ENCODE data around the gene FMO3.
A peak's percentile ranks its signal among the peaks of the same experiment; 100 is the strongest.

Gene FMO3

GRCh38 chr1:171103862-171104261 is 13.2 kb downstream of the FMO3 start:
- no peak for DNase-seq (ENCODE audit: low spot score)
- H3K4me3 ChIP-seq: no peak overlapping the region
- TF ChIP-seq CTCF (IDR thresholded peaks at IDR 0.05): no peak
- H3K27ac ChIP-seq: no peak overlapping the region

GRCh38 chr1:171107262-171107940 is 16.7 kb downstream of the FMO3 start:
- TF ChIP-seq CTCF (IDR thresholded peaks at IDR 0.05): no peak
- DNase-seq (ENCODE audit: low spot score): no peak
- Histone ChIP-seq H3K27ac (peak overlapping the region in 1 of 2 donors; percentile 57), H3K4me3 (no peak overlapping the region)

- no peak for TF ChIP-seq CTCF (IDR thresholded peaks at IDR 0.05)
- Histone ChIP-seq H3K4me3 (no peak overlapping the region), H3K27ac (peak overlapping the region in 1 of 2 donors; percentile 57)
- no peak for DNase-seq (ENCODE audit: low spot score)
These were observed 17.3 kb downstream of the FMO3 start for GRCh38 chr1:171107969-171108368.

- DNase-seq (ENCODE audit: low spot score): no peak
- H3K27ac ChIP-seq: peak overlapping the region in 1 of 2 donors; percentile 74
- no peak overlapping the region for H3K4me3 ChIP-seq
- TF ChIP-seq CTCF (IDR thresholded peaks at IDR 0.05): no peak
These were observed 19.3 kb downstream of the FMO3 start for GRCh38 chr1:171109966-171110365.

GRCh38 chr1:171110621-171111326 is 20.1 kb downstream of the FMO3 start:
- no peak for TF ChIP-seq CTCF (IDR thresholded peaks at IDR 0.05)
- peak overlapping the region; percentile 21 to 74 for H3K27ac ChIP-seq
- DNase-seq (ENCODE audit: low spot score): no peak
- H3K4me3 ChIP-seq: peak overlapping the region; percentile 2

- no peak overlapping the region for H3K4me3 ChIP-seq
- TF ChIP-seq CTCF (IDR thresholded peaks at IDR 0.05): no peak
- H3K27ac ChIP-seq: peak overlapping the region in 1 of 2 donors; percentile 74
- no peak for DNase-seq (ENCODE audit: low spot score)
These were observed 21.4 kb downstream of the FMO3 start for GRCh38 chr1:171112119-171112518.

GRCh38 chr1:171113382-171113781 is 22.7 kb downstream of the FMO3 start:
- TF ChIP-seq CTCF (IDR thresholded peaks at IDR 0.05): no peak
- H3K4me3 ChIP-seq: no peak overlapping the region
- peak overlapping the region; percentile 73 to 83 for H3K27ac ChIP-seq
- DNase-seq (ENCODE audit: low spot score): no peak
